DOHH2 (cell line): Measurements from ENCODE around the gene IMMP2L.

ENCODE experiments used
- CTCF ChIP-seq: fragments of 200-600 bp; sonication (generic); IDR thresholded peaks from one replicate; pipeline ENCODE4 v1.5.1; 2014; ENCODE audit warnings: antibody characterized with exemption, mild to moderate bottlenecking, low read depth, low read length; ENCODE audit not compliant: poor library complexity, severe bottlenecking
- EZH2phosphoT487 ChIP-seq: fragments of 200-600 bp; sonication (generic); IDR thresholded peaks from 2 replicates; pipeline ENCODE4 v1.6.1; 2017; ENCODE audit warnings: borderline replicate concordance, mild to moderate bottlenecking, antibody characterized with exemption, low read length, moderate library complexity, mixed read lengths

DNA sequence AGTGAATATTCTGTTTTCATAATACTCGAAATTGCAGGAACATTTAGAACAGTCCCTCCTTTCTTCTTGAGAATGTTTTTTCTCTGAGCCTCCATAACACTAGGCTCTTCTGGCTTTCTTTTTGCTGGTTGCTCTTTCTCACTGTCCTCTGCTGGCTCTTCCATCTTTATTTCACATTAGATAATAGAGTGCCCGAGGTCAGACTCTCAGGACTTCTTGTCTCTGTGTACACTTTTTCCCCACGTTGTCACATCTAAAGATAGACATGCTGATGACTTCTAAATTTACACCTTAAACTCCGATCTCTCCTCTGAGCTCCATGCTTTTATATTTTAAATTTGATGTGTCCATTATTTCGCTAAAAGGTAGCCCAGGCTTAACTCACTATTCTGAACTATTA is 486.8 kb downstream of the IMMP2L start:
- no peak for TF ChIP-seq CTCF
- no peak for TF ChIP-seq EZH2phosphoT487
